KOPT-K1 (cell line): ENCODE results near the gene CSTF1.
"Not testable (repeated sequence)": the region's sequence is repeated elsewhere in the genome, so short reads cannot be mapped to it uniquely, and the experiment has no call there.

Source experiments
- H3K27ac ChIP-seq: fragments of 200-600 bp; sonication (generic); 2 replicates; pipeline ENCODE4 v1.5.1; 2016; ENCODE audit warnings: antibody characterized with exemption, mild to moderate bottlenecking, low read depth, low read length; ENCODE audit not compliant: poor library complexity, severe bottlenecking
- H3K36me3 ChIP-seq: fragments of 200-600 bp; sonication (generic); 2 replicates; pipeline ENCODE4 v1.5.1; 2017; ENCODE audit warnings: antibody characterized with exemption, mild to moderate bottlenecking, low read length, moderate library complexity; ENCODE audit not compliant: insufficient read depth
- H3K9me3 ChIP-seq: fragments of 200-600 bp; sonication (generic); 2 replicates; pipeline ENCODE4 v1.5.1; 2017; ENCODE audit warnings: antibody characterized with exemption, low read length, mild to moderate bottlenecking; ENCODE audit not compliant: insufficient read depth, poor library complexity, severe bottlenecking

Gene CSTF1

DNA sequence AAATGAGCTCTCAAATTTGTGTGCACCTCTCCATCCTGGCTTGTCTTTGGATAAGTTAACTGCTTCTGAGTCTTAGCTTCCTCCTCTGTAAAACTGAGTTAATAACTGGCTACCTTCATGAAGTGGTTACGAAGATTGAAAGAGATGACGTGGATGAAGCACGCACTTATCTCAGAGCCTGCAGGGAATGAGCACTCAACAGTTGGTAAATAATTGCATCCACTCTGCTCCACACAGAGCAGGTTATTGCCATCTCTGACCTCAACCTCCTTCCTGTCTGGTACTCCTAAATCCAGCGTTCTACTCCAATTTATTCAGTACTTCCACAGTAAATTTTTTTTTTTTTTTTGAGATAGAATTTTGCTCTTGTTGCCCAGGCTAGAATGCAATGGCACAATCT lies 7.3 kb upstream of the CSTF1 start:
- H3K36me3 ChIP-seq = peaks cover 100% of the 10 kb centered on the region
- H3K9me3 ChIP-seq = no peaks in the 10 kb centered on the region
- no peak overlapping the region for H3K27ac ChIP-seq

DNA sequence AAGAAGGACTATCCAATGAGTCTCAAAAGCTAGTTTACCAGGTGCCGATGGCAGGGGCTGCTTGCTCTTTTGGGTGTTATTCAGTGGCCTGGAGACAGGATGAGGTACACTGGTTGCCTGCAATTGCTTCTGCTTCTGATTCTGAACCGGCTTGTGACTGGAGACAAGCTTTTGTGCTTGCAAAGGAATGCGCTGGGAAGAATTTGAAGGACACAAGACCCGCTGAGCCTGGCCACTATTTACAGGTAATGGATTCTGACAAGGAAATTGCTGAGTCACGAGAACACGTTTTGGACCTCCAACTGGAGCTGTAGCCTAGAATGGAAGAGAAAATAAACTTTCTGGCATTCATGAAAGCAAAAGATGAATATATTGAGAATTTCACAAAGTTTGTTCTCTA lies 6.2 kb upstream of the CSTF1 start:
- Histone ChIP-seq H3K36me3 (peaks cover 94% of the 10 kb centered on the region), H3K9me3 (no peaks in the 10 kb centered on the region), H3K27ac (no peak overlapping the region)

DNA sequence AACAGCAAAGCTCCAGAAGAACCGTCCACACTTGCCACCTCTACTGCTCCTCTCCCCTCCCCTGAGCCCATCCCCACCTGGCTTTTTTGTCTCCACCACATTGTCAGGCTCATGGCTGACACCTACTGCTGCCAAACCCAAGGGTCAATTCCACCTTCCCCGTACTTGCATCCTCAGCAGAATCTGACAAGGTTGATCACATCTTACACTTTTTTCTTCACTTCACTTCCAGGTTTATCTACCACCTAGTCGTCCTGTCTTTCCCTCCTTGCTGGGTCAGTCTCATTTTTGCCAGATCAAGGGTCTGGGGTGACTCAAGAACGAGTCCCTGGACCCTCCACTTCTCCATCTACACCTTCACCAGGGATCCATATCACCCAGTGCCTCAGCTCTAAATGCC lies 3.6 kb upstream of the CSTF1 start:
- H3K27ac ChIP-seq = no peak overlapping the region
- H3K36me3 ChIP-seq = peaks cover 68% of the 10 kb centered on the region
- no peaks in the 10 kb centered on the region for H3K9me3 ChIP-seq

DNA sequence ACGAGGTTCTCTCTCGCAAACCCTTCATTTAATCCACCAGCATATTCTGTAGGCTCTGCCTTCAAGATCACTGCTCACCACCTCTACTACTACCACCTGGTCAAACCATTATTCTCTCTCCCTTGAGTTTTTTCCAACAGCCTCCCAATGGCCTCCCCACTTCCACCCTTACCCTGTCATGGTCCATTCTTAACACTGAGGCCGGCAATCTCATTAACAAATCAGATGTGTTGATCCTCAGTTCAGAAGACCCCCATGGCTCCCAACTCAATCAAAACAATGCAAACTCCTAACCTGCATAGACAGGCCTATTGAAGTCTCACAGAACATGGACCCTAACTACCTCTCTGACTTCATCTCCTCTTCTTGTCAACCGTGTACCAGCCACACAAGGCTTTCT lies 2.6 kb upstream of the CSTF1 start:
- no peaks in the 10 kb centered on the region for H3K9me3 ChIP-seq
- H3K36me3 ChIP-seq = peaks cover 62% of the 10 kb centered on the region
- H3K27ac ChIP-seq = no peak overlapping the region

DNA sequence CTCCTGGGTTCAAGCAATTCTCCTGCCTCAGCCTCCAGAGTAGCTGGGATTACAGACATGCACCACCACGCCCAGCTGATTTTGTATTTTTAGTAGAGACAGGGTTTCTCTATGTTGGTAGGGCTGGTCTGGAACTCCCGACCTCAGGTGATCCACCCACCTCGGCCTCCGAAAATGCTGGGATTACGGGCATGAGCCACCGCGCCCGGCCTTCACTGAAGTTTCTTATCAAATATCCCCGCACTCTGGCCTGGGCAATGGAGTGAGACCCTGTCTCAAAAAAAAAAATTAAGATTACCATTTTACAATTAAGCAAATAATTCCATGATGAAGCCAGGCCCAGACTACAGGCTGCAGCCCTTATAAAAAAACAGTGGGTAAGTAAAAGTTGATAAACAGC lies 2.0 kb upstream of the CSTF1 start:
- Histone ChIP-seq H3K27ac (peak overlapping the region; percentile 90), H3K36me3 (peaks cover 62% of the 10 kb centered on the region)
- H3K9me3 ChIP-seq = not testable (repeated sequence)

DNA sequence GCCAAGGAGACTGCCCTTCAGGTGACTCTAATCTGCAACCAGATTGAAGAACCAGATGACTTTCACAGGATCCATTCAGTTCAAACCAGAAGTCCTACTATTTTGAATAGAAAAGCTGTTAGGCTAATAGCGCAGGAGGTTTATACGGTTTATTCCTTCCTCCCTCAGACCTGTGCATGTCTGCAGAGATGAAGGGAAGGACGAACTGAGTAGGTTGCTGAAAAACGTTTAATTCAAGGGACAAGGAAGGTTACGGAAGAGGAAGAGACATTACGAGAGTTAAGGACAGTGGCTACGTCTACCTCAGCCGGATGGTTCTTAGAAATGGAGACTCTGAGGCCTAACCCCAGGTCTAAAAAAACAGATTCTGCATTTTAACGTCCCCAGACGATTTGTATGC lies 1.4 kb upstream of the CSTF1 start:
- Histone ChIP-seq H3K36me3 (peaks cover 62% of the 10 kb centered on the region), H3K9me3 (no peaks in the 10 kb centered on the region), H3K27ac (peak overlapping the region; percentile 90)

DNA sequence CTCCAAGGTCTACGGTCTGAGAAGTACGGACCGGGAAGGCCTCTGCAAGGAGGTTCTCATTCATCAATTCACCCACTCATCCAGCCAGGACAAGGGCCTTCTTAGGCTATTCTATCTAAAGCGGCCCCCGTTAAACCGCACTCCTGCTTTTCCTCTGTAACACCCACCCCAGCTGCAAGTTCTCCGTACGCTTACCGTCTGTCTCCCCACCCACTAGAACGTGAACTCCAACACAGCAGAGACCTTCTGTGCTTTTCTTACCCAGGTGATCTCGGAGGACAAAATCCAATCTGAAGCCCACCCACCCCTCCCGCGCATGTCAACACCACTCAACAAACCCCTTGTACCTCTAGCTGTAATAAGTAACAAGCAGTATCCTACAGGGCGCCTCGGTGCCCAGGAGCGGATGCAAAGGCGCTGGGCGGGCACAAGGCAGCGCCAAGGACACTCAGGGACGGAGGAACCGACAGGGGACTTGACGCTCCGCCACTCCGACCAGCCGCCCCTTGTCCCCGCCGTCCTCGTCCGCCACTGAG lies 781 bp upstream of the CSTF1 start:
- H3K36me3 ChIP-seq = peaks cover 62% of the 10 kb centered on the region
- H3K9me3 ChIP-seq = no peaks in the 10 kb centered on the region
- H3K27ac ChIP-seq = peak overlapping the region; percentile 90

DNA sequence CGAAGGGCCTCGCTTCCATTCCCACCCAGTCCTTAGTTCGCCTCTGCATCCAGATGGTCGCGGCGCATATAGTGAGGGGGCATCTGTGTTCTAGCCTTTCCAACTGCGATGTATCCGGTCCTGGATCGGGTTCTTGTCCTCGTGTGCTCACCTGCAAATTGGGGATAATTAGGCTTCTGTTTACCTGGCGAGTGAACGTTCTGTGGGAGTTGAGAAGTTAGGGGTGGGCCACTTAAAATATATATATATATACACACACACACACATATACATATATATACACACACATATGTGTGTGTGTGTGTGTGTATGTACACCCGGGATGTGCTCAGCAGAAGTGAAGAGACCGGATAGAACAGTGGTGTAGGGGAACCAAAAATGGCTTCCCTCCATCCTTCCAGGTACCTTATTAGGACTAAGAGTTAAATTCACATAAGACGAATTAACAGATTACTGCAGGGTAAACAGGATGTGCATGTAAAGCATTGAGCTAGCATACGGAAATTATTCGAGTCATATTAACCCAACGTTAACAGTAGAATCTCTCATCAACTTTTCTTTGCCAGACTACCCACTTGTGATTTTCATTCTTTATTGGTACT lies 537 bp downstream of the CSTF1 start:
- Histone ChIP-seq H3K27ac (peak overlapping the region; percentile 90), H3K36me3 (peaks cover 62% of the 10 kb centered on the region), H3K9me3 (no peaks in the 10 kb centered on the region)

DNA sequence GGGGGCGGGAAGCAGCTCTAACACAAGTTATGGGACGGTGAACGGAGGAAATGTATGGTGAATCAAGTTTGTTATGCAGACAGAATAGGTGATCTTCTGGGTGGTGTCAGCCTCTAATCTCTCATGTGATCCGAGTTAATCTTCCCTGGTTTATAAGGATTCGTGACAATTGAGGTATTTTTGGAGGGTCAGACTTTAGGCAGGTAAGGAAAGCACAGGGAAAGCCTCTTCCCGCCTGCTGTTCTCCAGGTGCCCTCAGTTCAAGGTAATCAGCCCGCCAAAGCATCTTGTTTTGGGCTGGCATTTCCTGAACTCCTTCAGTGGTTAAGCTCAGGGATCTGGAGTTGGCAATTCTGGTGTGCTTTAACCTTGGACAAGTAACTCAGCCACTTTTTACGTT lies 1.2 kb downstream of the CSTF1 start:
- Histone ChIP-seq H3K9me3 (no peaks in the 10 kb centered on the region), H3K36me3 (peaks cover 62% of the 10 kb centered on the region), H3K27ac (peak overlapping the region; percentile 90)

DNA sequence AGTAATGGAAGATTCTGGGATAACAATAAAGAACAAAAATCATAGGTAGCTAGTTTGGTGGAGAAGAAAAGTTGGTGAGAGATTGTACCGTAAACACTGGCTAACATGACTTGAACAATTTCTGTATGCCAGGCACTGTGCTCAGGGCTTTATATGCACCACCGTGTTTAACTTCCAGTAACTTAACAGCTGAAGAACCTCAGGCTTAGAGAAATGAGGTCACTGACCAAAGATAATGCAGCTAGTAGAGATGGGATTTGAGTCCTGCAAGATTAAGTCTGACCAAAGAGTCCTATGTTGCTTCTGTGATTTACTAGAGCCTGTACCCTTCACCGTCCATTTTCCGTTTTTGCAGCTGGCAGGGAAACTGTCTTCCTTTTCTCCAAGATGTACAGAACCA lies 2.7 kb downstream of the CSTF1 start:
- Histone ChIP-seq H3K9me3 (no peaks in the 10 kb centered on the region), H3K36me3 (peaks cover 62% of the 10 kb centered on the region), H3K27ac (no peak overlapping the region)

DNA sequence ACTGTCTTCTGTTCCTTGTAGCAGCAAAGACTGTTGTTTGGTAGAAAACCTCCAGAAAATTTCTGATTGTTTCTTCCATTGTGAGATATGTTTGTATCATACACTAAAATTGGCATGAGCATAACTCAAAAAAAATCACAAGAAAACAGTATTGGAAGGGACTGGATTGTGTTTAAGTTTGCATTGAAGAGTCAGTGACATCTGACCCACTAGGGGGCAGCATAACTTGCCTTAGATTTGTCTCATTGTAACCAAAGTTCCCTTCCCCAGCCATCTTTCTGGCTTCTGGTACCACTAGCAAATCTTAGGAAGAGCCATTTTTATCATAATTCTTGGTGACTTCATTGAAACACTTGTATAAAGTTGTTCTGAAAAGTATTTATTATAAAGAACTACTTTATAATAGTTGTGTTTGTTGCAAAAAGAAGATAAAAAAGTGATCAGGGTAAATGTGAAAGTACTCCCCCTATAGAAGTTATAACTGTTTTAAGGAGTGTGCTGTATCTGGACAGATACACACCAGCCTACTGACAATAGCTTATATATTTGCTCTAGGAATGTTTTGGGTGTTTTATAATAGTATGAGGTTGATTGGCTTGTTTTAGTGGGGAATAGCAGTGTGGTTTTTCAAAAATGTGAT lies 7.7 kb downstream of the CSTF1 start:
- H3K36me3 ChIP-seq = peaks cover 100% of the 10 kb centered on the region
- no peak overlapping the region for H3K27ac ChIP-seq
- no peaks in the 10 kb centered on the region for H3K9me3 ChIP-seq

DNA sequence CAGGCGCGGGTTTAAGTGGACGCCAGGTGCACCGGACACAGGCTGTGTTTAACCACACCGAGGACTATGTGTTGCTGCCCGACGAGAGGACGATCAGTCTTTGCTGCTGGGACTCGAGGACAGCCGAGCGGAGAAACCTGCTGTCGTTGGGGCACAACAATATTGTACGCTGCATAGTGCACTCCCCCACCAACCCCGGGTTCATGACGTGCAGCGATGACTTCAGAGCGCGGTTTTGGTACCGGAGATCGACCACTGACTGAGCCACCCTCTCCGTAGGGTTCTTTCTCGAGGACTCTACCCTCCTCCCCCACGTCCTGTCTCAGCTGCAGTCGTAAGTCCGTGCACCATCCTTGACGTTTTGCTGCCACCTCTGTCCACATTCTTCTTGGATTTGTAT lies 11.0 kb downstream of the CSTF1 start:
- Histone ChIP-seq H3K27ac (no peak overlapping the region), H3K36me3 (peaks cover 100% of the 10 kb centered on the region), H3K9me3 (no peaks in the 10 kb centered on the region)

DNA sequence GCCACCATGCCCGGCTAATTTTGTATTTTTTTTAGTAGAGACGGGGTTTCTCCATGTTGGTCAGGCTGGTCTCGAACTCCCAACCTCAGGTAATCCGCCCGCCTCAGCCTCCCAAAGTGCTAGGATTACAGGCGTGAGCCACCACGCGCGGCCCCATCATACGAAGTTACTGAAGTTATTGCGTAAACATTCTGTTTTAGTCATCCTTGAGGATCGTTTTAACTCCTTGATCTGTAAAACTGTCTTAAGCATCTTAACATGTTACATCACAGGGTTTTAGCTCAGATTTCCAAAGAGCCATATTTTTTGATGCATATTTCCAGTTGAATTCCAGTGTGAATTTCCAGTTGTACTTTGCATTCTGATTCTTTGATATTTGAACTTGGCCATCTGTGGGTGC lies 12.9 kb downstream of the CSTF1 start:
- not testable (repeated sequence) for H3K9me3 ChIP-seq, H3K27ac ChIP-seq
- H3K36me3 ChIP-seq = peaks cover 100% of the 10 kb centered on the region

DNA sequence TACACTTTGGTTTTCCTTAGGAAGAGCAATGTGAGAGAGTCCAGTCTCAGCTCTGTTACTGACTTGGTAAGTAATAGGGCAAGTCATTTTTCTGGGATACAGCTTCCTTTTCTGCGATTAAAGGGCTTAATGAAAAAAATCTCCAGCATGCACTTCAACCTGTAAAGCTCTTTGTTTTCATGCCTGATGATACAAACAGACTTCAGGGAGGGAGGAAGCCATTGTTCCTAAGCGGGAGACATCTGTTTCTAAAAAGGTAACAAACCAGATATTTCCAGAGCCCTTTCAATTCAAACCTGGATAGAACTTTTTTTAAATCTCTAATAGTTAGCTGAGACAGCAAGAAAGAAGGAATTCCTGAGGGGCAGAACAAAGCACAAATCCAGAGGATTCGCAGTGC lies 14.5 kb downstream of the CSTF1 start:
- Histone ChIP-seq H3K9me3 (no peaks in the 10 kb centered on the region), H3K27ac (no peak overlapping the region), H3K36me3 (peaks cover 84% of the 10 kb centered on the region)

DNA sequence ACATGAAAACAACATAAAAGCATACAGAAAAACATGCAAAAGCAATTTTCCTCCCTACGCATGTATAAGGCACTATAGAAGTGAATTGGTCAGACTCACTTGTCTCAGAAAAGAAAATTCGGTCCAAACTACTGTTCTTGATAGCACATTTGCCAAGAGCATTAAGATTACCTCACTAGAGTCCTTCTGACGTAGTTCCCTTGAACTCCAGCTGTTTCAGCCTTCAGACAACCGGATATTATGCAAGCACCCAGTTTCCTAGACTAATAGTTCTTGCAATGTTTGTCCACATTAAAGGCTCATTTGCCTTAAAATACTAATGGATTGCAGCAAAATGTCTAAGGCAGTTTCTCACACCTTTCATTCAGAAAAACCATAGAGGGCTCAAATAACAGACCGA lies 17.1 kb downstream of the CSTF1 start:
- Histone ChIP-seq H3K27ac (no peak overlapping the region), H3K9me3 (no peaks in the 10 kb centered on the region), H3K36me3 (peaks cover 58% of the 10 kb centered on the region)

DNA sequence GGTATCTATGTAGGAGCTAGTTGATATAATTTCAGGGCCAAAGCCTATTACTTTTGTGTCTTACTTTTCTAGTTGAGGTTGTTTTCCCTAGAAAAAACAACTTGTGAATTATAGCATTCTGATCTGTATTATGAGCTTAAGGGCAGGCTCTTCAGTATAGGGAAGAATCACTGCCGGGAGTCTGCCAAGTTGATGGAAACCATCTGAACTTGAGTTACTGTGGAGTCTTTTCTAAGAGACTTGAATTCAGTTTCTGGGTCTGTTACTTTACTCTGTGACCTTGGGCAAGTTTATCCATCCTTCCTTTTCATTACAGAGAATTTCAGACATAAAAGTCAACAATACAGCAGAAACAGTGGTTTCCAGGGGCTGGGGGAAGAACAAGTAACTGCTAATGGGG lies 17.5 kb downstream of the CSTF1 start:
- Histone ChIP-seq H3K36me3 (peaks cover 54% of the 10 kb centered on the region), H3K27ac (no peak overlapping the region), H3K9me3 (no peaks in the 10 kb centered on the region)
